Retinal pigment epithelial cell (primary cell): ENCODE measurements around the gene LGALS3BP.

ENCODE experiments used
- DNase-seq: peaks from one replicate; pipeline ENCODE4 v3.0.0-alpha.2; 2010; ENCODE audit warnings: low read depth
- H3K4me3 ChIP-seq: 2 replicates; pipeline ENCODE4 v1.5.1; 2011; ENCODE audit warnings: mild to moderate bottlenecking, low read length, control low read depth, moderate library complexity
- TF ChIP-seq, protein P1 (sequence below): conservative IDR thresholded peaks from 2 replicates; pipeline ENCODE4 v1.5.1; 2011; ENCODE audit warnings: low read depth, low read length, control low read depth, inconsistent platforms

Gene LGALS3BP

DNA sequence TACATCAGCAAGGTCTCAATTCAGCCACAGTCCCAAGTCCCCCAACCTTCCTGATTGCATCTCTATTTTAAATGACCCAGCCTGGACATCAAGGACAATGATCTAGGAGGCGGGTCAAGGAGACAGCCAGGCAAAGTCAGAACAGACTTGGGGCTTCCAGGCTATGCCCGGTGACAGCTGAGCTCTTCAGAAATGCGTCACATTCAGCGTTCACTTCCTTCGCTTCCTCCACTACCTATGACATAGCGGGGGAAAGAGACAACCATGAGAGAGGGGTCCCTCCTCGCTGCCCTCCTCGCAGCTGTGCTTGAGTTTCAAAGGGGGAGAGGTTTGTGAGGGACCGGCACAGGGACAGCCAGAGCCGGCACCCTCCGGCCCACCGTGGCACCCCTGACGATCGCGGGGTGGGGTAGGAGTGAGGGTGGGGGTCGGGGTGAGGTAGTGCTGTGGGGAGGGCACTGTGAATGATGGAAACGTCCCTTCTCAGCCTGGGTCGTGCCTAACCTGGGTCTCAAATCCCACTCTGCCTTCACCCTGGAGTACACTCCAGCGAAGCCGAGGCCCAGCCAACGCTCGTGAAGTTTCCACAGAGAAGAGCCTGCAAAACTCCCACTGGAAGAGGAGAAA lies 12.3 kb upstream of the LGALS3BP start:
- no peak overlapping the region for H3K4me3 ChIP-seq
- DNase-seq, result no peak
- TF ChIP-seq, protein P1, sequence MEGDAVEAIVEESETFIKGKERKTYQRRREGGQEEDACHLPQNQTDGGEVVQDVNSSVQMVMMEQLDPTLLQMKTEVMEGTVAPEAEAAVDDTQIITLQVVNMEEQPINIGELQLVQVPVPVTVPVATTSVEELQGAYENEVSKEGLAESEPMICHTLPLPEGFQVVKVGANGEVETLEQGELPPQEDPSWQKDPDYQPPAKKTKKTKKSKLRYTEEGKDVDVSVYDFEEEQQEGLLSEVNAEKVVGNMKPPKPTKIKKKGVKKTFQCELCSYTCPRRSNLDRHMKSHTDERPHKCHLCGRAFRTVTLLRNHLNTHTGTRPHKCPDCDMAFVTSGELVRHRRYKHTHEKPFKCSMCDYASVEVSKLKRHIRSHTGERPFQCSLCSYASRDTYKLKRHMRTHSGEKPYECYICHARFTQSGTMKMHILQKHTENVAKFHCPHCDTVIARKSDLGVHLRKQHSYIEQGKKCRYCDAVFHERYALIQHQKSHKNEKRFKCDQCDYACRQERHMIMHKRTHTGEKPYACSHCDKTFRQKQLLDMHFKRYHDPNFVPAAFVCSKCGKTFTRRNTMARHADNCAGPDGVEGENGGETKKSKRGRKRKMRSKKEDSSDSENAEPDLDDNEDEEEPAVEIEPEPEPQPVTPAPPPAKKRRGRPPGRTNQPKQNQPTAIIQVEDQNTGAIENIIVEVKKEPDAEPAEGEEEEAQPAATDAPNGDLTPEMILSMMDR, result no peak

DNA sequence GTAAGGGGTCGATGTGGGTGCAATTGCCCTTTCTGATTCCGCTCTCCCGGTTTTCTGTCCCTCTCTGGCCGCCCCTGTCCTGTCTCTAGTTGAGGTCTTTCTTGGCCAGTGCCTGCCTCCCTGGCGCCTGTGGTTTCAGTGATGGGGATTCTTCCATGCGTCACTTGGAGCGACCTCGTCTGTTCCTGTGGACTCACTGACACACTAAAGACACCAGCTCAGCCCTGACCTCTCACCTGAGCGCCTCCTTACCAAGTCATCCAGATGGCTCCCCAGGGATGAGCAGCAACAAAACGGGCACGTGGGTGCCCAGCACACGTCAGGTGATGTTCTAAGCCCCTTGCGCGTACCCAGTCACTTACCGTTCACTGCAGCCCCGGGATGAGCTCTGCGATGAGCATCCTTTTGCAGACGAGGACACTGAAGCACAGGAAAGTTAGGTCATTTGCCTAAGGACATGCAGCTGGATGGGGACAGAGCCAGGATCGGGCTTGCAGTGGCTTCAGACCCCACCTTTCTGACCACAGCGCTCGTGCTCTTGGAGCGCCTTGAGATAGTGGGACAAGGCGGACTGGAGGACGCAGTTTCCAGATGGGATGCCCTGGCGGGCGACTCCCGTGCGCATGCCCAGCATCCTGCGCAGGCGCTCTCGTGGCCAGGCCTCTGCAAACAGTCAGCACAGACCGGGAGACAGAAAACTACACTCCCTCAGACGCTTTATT lies 11.5 kb upstream of the LGALS3BP start:
- DNase-seq, result no peak
- no peak overlapping the region for H3K4me3 ChIP-seq
- TF ChIP-seq, protein P1, result no peak

DNA sequence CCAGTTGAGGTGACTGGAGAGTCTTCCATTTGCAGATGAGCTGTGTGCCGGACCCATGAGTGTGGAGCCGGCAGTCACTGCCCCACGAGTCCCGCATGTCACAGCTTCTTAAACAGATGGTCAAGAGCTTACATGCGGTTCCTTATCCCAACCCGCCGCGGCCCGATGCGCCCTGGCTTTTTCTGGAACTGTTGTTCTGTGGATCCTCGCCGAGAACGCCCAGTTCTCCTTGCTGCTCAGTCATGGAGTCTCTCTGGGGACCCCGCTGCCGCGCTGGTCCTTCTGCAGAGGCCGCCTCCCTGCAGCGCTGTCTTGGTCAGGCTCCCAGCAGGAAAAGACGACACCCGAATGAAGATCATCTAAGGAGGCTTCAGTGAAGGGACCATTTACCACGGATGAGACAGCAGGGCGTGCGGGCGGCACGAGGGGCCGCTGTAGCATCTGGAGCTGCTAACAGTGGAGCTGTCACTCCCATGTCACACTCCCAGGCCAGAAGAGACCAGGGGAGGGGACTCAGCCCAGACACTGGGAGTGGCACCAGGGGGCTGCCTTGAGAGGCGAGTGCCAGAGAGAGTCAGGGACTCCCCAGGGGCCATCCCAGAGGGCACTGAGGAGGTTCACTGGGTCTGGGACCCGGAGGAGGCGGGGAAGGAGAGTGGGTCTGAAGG lies 10.8 kb upstream of the LGALS3BP start:
- TF ChIP-seq, protein P1, result no peak
- no peak overlapping the region for H3K4me3 ChIP-seq
- DNase-seq, result no peak

DNA sequence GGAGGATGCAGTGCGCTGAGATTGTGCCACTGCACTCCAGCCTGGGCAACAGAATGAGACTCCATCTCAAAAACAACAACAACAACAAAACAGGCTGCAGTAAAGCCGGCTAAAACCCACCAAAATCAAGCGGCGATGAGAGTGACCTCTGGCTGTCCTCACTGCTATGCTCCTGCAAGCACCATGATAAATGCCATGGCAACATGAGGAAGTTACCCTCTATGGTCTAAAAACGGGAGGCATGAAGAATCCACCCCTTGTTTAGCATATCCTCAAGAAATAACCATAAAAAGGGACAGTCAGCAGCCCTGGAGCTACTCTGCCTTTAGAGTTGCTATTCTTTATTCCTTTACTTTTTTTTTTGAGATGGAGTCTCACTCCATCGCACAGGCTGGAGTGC lies 8.4 kb upstream of the LGALS3BP start:
- TF ChIP-seq, protein P1, result no peak
- DNase-seq, result no peak
- H3K4me3 ChIP-seq, result no peak overlapping the region

DNA sequence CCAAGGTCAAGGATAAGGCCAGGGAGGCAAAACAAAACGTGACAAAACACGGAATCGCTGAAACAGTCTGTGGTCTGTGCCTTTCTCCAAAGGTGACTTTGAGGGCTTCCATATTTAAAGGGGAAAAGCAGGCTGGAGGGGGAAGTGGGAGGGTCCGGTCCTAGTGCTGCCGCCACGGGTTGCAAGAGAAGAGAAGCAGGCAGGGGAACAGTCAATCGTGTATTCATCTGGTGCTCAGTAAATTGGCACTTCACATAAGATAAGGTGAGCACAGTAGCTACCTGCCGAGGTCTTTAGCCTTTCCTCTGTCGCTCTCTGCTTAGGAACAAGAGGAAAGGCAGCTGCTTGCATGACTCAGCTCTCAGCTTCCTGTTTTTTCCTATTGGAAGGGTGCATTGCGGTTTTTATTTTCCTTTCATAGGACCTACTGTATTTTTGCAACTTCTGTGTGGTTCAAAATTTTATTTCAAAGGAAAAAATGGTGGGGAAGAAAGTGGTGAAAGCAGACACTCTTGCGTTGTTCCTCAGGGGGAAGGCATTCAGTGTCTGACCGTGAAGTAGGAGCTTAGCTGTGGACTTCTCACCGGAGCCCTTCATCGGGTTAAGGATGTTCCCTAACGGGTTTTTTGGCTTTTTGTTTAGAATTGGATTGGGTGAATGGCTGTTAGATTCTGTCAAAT lies 7.1 kb upstream of the LGALS3BP start:
- H3K4me3 ChIP-seq, result peak overlapping the region; percentile 34
- no peak for DNase-seq
- TF ChIP-seq, protein P1, result no peak

DNA sequence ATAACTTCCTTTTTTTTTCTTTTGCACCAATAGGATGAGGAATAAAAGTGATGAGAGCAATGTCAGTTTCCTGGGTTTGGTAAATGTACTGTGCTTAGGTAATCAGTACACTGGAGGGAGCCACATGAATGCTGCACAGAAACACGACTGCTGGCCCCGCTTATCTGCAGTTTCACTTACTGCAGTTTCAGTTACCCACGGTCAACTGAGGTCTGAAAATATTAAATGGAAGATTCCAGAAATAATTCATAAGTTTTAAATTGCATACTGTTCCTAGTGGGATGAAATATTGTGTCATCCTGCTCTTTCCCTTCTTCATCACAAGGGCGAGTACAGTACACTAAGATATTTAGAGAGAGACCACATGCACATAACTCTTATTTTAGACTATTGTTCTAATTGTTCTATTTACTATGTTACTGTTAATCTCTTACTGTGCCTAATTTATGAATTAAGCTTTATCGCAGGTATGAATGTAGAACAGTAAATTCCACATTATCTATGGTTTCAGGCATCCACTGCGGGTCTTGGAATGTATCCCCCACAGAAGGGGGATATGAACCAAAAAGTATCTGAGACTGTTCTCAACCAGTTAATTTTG lies 6.4 kb upstream of the LGALS3BP start:
- TF ChIP-seq, protein P1, result peak; percentile 27

More for the DNA sequence above, 6.4 kb upstream of the LGALS3BP start:
- peak overlapping the region; percentile 34 for H3K4me3 ChIP-seq
- DNase-seq, result no peak
